NCI-H226 (cell line): ENCODE results near the gene GPR37L1.
"Not testable (repeated sequence)": the region's sequence is repeated elsewhere in the genome, so short reads cannot be mapped to it uniquely, and the experiment has no call there.

Experiments used
- DNase-seq: peaks from one replicate; pipeline ENCODE4 v3.0.0-alpha.2; 2015

Gene GPR37L1

DNA sequence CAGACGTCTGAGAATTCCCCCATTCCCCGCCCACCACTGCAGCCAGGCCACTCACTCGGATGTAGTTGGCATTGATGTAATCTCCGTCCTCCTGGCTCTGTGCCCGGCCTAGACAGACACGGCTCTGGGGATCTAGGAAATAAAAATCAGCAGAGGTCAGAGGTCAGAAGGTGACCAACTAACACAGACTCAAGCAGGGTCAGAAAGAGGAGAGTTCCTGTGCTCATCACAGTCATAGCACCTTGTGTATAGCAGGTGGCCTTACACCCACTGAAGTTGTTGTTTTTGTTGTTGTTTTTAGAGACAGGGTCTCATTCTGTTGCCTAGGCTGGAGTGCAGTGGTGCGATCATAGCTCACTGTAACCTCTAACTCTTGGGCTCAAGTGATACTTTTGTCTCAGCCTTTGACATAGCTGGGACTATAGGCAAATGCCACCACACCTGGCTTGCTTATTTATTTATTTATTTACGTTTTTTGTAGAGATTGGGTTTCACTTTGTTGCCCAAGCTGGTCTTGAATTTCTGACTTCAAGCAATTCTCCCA, 32.8 kb downstream of the GPR37L1 start:
- peak; percentile 49 for DNase-seq

DNA sequence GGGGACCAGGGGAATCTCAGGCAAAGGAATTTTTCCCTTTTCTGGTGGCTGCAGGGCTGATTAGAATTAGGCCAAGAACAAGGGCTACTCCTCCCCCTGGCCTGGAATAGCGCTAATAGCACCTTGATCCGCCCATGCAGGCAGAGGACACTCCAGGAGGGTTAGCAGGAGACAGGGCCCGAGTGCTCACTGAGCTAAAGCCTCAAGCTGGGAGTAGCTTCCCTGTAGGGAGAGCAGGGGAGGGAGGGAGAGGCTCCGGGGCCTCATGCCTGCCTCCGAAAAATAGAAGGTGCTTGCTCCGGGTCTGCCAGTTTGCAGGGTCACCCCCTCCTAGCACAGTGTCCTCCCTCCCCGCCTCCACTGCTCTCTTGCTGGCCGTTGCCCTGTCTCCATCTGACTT, 33.9 kb downstream of the GPR37L1 start:
- DNase-seq: no peak

DNA sequence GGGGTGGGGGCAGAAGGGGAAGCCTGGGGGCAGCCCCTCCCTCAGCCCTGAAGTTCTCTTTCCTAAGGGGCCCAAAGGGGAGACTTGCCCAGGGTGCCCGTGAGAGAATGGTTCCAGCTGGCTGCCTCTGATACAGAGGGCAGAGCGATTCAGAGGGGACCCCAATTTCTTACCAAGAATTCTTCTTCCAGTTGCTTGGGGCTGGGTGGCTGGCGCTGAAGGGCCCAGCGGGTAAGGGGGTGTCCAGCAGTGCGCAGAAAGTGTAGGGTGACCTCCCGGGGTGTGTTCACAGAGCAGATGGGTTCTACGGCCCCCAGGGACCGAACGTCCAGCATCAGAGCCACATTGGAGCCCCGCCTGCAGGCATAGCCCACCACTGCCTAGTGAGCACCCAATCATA, 35.2 kb downstream of the GPR37L1 start:
- no peak for DNase-seq

DNA sequence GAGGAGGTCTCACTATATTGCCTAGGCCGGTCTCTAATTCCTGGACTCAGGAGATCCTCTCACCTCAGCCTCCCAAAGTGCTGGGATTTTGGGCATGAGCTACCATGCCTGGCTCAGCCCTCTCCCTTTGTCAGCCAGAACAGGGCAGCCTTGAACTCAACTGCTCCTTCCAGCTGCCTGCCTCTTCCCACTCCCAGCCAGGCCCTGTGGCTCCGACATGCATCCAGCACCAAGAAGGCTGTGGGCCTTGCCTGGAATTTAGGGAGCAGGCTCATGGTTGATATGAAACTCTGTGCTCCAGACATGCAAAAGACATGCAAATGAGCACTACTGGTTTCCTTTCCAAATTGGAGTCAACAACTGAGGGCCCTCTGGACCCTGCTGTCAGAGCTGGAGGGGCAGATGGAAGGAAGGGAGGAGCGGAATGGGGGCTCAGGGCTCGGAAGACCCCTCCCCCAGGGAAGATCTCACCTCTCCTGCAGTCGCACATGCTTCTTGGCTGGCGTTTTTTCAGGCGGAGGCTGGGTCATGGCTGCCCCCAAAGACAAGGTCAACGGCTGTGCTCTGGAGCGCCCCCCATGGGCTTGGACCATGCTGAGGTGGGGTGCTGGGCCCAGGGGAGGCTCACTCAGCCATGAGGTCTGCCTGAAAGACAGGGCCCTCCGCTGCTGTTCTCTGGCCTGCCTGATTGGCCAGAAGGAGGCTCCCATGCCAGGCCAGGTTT, 36.3 kb downstream of the GPR37L1 start:
- no peak for DNase-seq

DNA sequence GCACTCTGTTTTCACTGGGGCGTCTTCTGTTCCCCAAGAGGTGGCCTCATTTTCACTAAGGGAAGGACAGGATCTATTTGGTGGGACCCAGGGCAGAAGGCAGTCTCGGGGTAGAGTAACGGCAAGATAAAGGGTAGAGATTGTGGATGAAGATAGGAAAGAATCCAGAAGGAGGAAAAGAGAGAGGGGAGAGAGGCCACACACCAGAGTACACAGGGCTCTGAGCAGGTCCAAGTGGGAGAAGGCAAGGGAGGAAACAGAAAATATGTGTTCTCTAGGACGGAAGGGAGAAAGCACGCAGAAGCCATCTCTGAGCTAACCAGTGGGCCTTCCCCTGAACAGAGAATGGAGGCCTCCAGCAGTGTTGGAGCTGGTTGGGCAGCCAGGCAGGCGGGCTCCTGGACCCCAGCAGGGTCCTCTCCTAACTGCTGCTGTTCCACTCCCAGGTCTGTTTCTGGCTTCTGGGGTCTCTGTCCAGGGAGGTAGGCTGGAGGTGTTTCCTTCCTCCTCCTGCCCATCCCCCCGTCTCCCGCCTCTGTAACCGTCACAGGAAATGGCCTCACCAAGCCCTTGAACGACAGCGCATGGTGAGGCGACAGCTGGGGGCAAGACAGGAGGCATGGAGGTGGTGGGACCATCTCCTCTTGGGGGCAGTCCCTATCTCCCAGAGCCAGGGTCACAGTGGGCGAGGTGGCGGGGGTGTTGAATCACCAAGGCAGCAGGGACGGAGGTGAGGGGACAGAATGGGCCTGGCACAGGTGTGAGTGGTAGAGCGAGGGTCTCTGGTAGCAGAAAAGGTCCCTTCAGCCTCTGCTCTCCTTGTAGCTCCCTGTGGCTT, 37.0 kb downstream of the GPR37L1 start:
- no peak for DNase-seq

- no peak for DNase-seq
Observed at GRCh38 chr1:202160377-202160940, 37.7 kb downstream of the GPR37L1 start, which contains the start of gene PTPN7. TSS of gene PTPN7 (minus strand) at chr1:202160602. CDS start at chr1:202159402, 1,200 bp downstream.

- no peak for DNase-seq
Observed at GRCh38 chr1:202161151-202162046, 38.7 kb downstream of the GPR37L1 start.

DNA sequence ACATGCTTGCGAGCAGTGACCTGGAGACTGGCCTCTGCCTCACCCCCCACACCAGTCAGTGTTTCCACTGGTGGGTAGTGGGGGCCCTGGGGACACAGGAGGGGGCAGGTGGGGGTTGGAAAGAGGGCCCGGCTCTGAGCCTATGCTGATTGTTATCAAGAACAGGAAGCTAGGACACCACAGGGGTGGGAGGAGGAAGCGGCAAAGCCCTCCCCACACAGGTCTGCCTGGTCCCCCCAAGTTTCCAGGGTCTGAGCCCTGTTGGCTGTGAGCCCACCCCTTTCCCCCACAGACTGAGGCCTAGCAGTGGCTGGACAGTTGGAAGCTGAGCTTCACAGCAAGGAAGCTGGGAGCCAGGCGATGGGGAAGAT, 39.3 kb downstream of the GPR37L1 start:
- DNase-seq: no peak

- DNase-seq: no peak
Observed at GRCh38 chr1:202162418-202163280, 39.9 kb downstream of the GPR37L1 start.

- DNase-seq: no peak
Observed at GRCh38 chr1:202163281-202164270, 40.9 kb downstream of the GPR37L1 start.

- DNase-seq: no peak
Observed at GRCh38 chr1:202164271-202165037, 41.7 kb downstream of the GPR37L1 start.

DNA sequence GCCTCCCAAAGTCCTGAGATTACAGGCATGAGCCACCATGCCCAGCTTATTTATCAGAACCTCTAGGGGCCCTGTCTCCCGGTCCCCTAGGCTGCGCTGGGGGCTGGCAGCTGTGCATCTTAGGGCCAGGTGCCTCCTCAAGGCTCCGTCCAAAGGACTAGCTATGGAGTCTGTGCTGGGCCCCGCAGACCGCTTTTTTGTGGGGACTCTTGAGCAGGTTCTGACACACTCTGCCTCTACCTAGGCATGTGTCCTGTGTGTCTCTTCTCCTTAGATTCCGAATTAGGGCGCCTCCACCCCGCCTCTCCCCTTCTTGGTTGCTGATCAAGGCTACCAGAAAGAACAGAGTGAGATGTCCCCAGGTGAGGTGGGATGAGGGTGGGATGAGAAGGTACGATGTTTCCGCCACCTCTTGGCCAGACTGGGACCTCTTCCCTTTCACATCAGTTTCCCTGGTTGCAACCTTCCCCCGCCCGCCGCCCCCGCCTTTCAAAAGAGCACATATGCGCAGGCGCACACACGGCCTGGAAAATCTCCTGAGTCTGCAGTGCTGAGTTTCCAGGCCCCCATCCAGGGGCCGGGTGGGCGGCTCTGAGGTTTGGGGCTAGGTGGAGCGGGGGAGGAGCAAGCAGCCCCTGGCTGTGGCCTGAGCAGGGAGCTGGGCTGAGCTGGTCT, 42.7 kb downstream of the GPR37L1 start:
- no peak for DNase-seq

DNA sequence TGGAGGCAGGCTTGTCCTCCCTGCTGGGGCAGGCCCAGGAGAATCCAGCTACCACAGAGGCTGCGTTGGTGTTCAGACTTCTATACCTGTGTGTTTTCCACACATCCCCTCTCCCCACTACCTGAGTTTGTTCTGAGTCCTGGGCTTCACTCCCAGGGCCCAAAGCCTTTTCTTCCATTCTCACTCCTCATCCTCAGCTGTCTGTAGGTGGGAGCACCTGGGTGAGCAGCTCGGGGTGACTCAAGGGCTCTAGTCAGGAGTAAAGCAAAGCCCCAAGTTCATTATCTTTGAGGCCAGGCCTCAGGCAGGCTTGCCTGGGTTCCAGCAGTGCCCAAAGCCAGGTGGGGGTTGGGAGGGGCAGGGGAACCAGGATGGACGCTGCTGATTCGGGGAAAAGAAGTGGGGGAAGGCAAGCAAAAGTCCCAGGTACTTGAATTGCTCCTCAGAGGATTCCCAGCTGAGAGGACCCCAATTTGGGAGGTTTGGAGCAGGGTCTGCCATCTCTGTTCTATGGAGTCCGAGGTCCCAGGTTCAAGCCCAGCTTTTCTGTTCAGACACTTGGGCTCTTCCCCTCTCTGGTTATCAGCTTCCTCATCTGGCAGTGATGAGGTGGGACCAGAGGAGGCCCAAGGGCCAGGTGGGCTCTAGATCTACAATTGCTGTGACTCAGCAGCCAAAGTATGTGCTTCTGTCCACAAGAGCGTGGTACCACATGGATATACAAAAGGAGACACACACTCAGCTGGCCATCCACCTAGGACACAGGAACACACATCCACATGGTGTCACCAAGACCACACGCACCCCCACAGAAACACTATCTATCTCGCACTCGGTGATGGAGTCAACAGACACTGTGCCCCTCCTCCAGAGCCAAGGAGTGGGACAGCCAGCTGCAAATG, 43.5 kb downstream of the GPR37L1 start:
- DNase-seq: no peak

GRCh38 chr1:202167054-202167453, 44.3 kb downstream of the GPR37L1 start:
- not testable (repeated sequence) for DNase-seq

- DNase-seq: no peak
Observed at GRCh38 chr1:202167708-202168415, 45.1 kb downstream of the GPR37L1 start.

DNA sequence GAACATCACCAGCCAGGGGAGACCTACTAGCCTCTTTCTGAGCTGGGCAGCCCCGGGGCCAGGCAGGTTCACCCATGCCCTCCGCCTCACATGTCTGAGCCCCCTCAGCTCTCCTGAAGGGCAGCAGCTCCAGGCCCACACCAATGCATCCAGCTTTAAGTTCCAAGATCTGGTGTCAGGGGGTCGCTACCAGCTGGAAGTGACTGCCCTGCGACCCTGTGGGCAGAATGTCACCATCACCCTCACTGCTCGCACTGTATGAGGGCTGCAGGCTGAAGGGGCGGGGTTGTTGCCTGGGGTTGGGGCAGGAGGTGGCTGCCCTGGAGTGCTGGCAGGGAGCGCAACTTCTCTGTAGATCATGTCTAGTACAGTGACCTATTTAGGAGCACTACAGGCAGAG, 46.1 kb downstream of the GPR37L1 start:
- no peak for DNase-seq

DNA sequence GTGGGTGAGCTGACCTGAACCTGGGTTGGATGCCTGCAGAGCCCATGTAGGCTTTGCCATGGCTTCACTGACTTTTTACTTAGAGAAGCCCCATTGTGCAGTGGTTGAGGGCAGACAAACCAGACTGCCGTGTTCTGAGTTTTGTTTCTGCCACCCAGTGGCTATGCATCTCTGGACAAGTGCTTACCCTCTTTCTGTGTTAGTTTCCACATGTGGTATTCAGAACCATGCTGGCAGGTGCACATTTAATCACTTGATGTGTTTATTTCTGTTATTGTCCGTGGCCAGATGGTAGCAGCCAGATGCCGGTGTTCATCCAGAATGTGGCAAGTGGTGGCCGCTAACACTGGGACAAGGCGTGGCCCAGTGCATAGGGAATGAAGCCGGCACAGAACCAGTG, 48.0 kb downstream of the GPR37L1 start:
- DNase-seq: no peak
